ENCODE measurements around the gene SHKBP1.
"Not testable (repeated sequence)": the region's sequence is repeated elsewhere in the genome, so short reads cannot be mapped to it uniquely, and the experiment has no call there.

SHKBP1 gene

DNA sequence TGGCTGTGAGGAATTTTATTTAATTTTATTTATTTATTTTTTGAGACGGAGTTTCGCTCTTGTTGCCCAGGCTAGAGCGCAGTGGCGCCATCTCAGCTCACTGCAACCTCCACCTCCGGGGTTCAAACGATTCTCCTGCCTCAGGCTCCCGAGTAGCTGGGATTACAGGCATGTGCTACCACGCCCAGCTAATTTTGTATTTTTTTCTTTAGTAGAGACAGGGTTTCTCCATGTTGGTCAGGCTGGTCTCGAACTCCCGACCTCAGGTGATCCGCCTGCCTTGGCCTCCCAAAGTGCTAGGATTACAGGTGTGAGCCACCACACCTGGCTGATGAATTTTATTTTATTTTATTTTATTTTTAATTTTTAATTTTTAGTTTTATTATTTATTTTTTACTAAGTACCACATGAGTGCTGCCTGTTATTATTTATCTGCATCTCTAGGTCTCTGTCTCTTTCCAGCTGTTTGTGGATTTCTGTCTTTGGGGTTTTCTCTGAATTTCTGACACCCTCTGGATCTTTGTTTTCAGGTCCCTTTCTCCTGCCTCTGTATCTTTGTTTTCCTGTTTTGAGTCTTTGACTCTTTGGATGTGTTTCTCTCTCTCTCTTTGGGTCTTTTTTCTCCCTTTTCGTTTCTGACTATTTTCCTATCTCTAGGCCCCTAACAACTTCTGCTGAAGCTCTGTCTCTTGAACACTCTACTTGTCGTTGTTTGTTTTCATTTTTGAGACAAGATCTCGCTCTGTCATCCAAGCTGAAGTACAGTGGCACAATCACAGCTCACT is 47.9 kb downstream of the SHKBP1 start:
- H3K36me3 ChIP-seq (ENCODE audit: insufficient read depth, low read length), result peaks cover 20% of the 10 kb centered on the region
- H3K27ac ChIP-seq (ENCODE audit: low read depth, low read length); H3K9me3 ChIP-seq (ENCODE audit: low read length); H3K27me3 ChIP-seq (ENCODE audit: control insufficient read depth in 1 of 2, insufficient read depth in 2 of 2, low read length in 2 of 2); H3K9ac ChIP-seq (ENCODE audit: low read length); H3K4me1 ChIP-seq (ENCODE audit: insufficient read depth, low read length); H3K4me3 ChIP-seq (ENCODE audit: low read depth in 1 of 2, low read length in 2 of 2): not testable (repeated sequence)

- H3K4me3 ChIP-seq (ENCODE audit: low read depth in 1 of 2, low read length in 2 of 2), result no peak overlapping the region
- H3K27me3 ChIP-seq (ENCODE audit: control insufficient read depth in 1 of 2, insufficient read depth in 2 of 2, low read length in 2 of 2), result no peaks in the 10 kb centered on the region
- no peaks in the 10 kb centered on the region for H3K4me1 ChIP-seq (ENCODE audit: insufficient read depth, low read length)
- peaks cover 12% of the 10 kb centered on the region for H3K36me3 ChIP-seq (ENCODE audit: insufficient read depth, low read length)
- H3K9me3 ChIP-seq (ENCODE audit: low read length), result no peaks in the 10 kb centered on the region
- no peak overlapping the region for H3K9ac ChIP-seq (ENCODE audit: low read length)
- no peak overlapping the region for H3K27ac ChIP-seq (ENCODE audit: low read depth, low read length)
These were observed 48.9 kb downstream of the SHKBP1 start for GRCh38 chr19:40625406-40626120.

GRCh38 chr19:40626918-40627317 is 50.2 kb downstream of the SHKBP1 start:
- H3K9ac ChIP-seq (ENCODE audit: low read length), result no peak overlapping the region
- H3K36me3 ChIP-seq (ENCODE audit: insufficient read depth, low read length), result peaks cover 8% of the 10 kb centered on the region
- no peak overlapping the region for H3K27ac ChIP-seq (ENCODE audit: low read depth, low read length)
- H3K9me3 ChIP-seq (ENCODE audit: low read length), result no peaks in the 10 kb centered on the region
- no peaks in the 10 kb centered on the region for H3K4me1 ChIP-seq (ENCODE audit: insufficient read depth, low read length)
- H3K4me3 ChIP-seq (ENCODE audit: low read depth in 1 of 2, low read length in 2 of 2), result no peak overlapping the region
- no peaks in the 10 kb centered on the region for H3K27me3 ChIP-seq (ENCODE audit: control insufficient read depth in 1 of 2, insufficient read depth in 2 of 2, low read length in 2 of 2)

DNA sequence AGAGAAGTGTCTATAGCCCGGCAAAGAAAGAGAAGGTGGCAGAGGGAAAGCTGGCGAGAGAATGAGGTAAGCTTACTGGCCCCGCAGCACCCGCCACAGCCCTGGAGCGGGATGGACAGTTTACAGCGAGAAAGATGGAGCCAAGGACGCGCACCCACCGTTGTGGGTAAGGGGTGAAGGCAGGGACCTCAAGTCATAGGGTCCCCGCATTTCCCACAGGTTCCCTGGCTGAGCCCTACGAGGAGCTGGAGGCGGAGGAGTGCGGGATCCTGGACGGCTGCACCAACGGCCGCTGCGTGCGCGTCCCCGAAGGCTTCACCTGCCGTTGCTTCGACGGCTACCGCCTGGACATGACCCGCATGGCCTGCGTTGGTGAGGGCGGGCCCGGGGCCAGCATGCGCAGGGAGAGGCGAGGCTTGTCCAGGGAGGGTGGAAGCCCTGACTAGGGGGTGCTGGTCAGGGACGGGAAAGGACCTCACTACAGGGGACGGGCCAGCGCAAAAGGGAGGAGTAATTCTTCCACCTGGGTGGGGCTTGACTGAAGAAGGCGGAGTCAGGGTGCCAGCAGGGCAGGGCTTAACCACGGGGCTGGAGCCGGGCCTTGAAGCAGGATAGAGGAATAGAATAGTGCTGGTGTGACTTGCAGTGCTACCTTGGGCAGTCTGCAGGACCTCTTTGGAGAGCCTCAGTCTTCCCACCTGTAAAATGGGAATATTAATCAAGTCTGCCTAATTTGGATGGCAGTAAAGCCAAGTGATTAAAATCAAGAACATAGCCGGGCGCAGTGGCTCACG is 51.0 kb downstream of the SHKBP1 start:
- no peak overlapping the region for H3K9ac ChIP-seq (ENCODE audit: low read length)
- no peak overlapping the region for H3K27ac ChIP-seq (ENCODE audit: low read depth, low read length)
- no peaks in the 10 kb centered on the region for H3K4me1 ChIP-seq (ENCODE audit: insufficient read depth, low read length)
- H3K9me3 ChIP-seq (ENCODE audit: low read length), result no peaks in the 10 kb centered on the region
- H3K36me3 ChIP-seq (ENCODE audit: insufficient read depth, low read length), result peaks cover 8% of the 10 kb centered on the region
- H3K4me3 ChIP-seq (ENCODE audit: low read depth in 1 of 2, low read length in 2 of 2), result no peak overlapping the region
- H3K27me3 ChIP-seq (ENCODE audit: control insufficient read depth in 1 of 2, insufficient read depth in 2 of 2, low read length in 2 of 2), result no peaks in the 10 kb centered on the region

- Histone ChIP-seq H3K27me3 (ENCODE audit: control insufficient read depth in 1 of 2, insufficient read depth in 2 of 2, low read length in 2 of 2) (no peaks in the 10 kb centered on the region), H3K36me3 (ENCODE audit: insufficient read depth, low read length) (peaks cover 8% of the 10 kb centered on the region), H3K4me1 (ENCODE audit: insufficient read depth, low read length) (peaks cover 6% of the 10 kb centered on the region), H3K9me3 (ENCODE audit: low read length) (no peaks in the 10 kb centered on the region), H3K27ac (ENCODE audit: low read depth, low read length) (no peak overlapping the region), H3K9ac (ENCODE audit: low read length) (no peak overlapping the region), H3K4me3 (ENCODE audit: low read depth in 1 of 2, low read length in 2 of 2) (no peak overlapping the region)
These were observed 52.7 kb downstream of the SHKBP1 start for GRCh38 chr19:40629346-40629745.

DNA sequence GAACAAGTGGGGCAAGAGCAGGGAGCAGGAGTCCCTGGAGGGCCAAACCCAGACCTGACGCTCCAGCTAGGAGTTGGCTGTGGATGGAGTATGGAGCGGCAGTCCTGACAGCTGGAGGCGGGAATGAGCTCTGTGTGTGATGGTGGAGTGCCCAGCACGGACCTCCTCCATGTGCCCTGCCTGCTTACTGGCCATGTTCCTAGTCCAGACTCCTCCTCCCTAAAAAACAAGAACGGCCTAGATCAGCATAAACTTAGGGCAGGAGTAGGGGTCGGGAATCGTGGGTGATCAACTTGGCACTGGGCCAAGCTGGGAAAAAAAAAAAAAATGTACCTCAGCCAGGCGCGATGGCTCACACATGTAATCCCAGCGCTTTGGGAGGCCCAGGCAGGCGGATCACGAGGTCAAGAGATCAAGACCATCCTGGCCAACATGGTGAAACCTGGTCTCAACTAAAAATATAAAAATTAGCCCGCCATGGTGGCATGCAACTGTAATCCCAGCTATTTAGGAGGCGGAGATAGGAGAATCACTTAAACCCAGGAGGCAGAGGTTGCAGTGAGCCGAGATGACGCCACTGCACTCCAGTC is 54.0 kb downstream of the SHKBP1 start:
- H3K4me3 ChIP-seq (ENCODE audit: low read depth in 1 of 2, low read length in 2 of 2), result no peak overlapping the region
- no peaks in the 10 kb centered on the region for H3K27me3 ChIP-seq (ENCODE audit: control insufficient read depth in 1 of 2, insufficient read depth in 2 of 2, low read length in 2 of 2)
- no peak overlapping the region for H3K9ac ChIP-seq (ENCODE audit: low read length)
- H3K36me3 ChIP-seq (ENCODE audit: insufficient read depth, low read length), result peaks cover 4% of the 10 kb centered on the region
- H3K4me1 ChIP-seq (ENCODE audit: insufficient read depth, low read length), result peaks cover 6% of the 10 kb centered on the region
- no peaks in the 10 kb centered on the region for H3K9me3 ChIP-seq (ENCODE audit: low read length)
- H3K27ac ChIP-seq (ENCODE audit: low read depth, low read length), result no peak overlapping the region

GRCh38 chr19:40632311-40633036 is 55.8 kb downstream of the SHKBP1 start:
- Histone ChIP-seq H3K4me3 (ENCODE audit: low read depth in 1 of 2, low read length in 2 of 2) (no peak overlapping the region), H3K27ac (ENCODE audit: low read depth, low read length) (no peak overlapping the region), H3K9ac (ENCODE audit: low read length) (no peak overlapping the region), H3K9me3 (ENCODE audit: low read length) (no peaks in the 10 kb centered on the region), H3K4me1 (ENCODE audit: insufficient read depth, low read length) (peaks cover 6% of the 10 kb centered on the region), H3K27me3 (ENCODE audit: control insufficient read depth in 1 of 2, insufficient read depth in 2 of 2, low read length in 2 of 2) (no peaks in the 10 kb centered on the region), H3K36me3 (ENCODE audit: insufficient read depth, low read length) (no peaks in the 10 kb centered on the region)

- Histone ChIP-seq H3K4me1 (ENCODE audit: insufficient read depth, low read length) (peaks cover 6% of the 10 kb centered on the region), H3K4me3 (ENCODE audit: low read depth in 1 of 2, low read length in 2 of 2) (no peak overlapping the region), H3K27me3 (ENCODE audit: control insufficient read depth in 1 of 2, insufficient read depth in 2 of 2, low read length in 2 of 2) (no peaks in the 10 kb centered on the region), H3K36me3 (ENCODE audit: insufficient read depth, low read length) (no peaks in the 10 kb centered on the region), H3K9ac (ENCODE audit: low read length) (no peak overlapping the region), H3K27ac (ENCODE audit: low read depth, low read length) (no peak overlapping the region), H3K9me3 (ENCODE audit: low read length) (no peaks in the 10 kb centered on the region)
These were observed 56.5 kb downstream of the SHKBP1 start for GRCh38 chr19:40633207-40633606.

- Histone ChIP-seq H3K27ac (ENCODE audit: low read depth, low read length) (no peak overlapping the region), H3K27me3 (ENCODE audit: control insufficient read depth in 1 of 2, insufficient read depth in 2 of 2, low read length in 2 of 2) (no peaks in the 10 kb centered on the region), H3K9ac (ENCODE audit: low read length) (no peak overlapping the region), H3K36me3 (ENCODE audit: insufficient read depth, low read length) (no peaks in the 10 kb centered on the region), H3K4me1 (ENCODE audit: insufficient read depth, low read length) (peaks cover 17% of the 10 kb centered on the region), H3K4me3 (ENCODE audit: low read depth in 1 of 2, low read length in 2 of 2) (no peak overlapping the region), H3K9me3 (ENCODE audit: low read length) (no peaks in the 10 kb centered on the region)
These were observed 61.7 kb downstream of the SHKBP1 start for GRCh38 chr19:40638327-40638726.

DNA sequence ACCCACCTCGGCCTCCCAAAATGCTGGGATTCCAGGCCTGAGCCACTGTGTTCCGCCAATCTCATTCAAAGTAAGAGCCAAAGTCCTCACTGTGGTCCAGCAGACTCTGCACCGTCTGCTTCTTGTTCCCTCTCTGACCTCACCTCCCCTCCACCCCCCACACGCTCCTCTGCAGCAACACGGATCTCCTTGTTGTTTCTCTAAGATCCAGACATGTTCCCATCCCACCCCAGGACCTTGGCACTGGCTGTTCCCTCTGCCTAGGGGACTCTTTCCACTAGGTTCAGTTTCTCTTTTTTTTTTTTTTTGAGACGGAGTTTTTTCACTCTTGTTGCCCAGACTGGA is 62.9 kb downstream of the SHKBP1 start:
- no peaks in the 10 kb centered on the region for H3K27me3 ChIP-seq (ENCODE audit: control insufficient read depth in 1 of 2, insufficient read depth in 2 of 2, low read length in 2 of 2)
- no peaks in the 10 kb centered on the region for H3K9me3 ChIP-seq (ENCODE audit: low read length)
- H3K4me3 ChIP-seq (ENCODE audit: low read depth in 1 of 2, low read length in 2 of 2), result no peak overlapping the region
- H3K27ac ChIP-seq (ENCODE audit: low read depth, low read length), result no peak overlapping the region
- H3K9ac ChIP-seq (ENCODE audit: low read length), result no peak overlapping the region
- peaks cover 11% of the 10 kb centered on the region for H3K4me1 ChIP-seq (ENCODE audit: insufficient read depth, low read length)
- H3K36me3 ChIP-seq (ENCODE audit: insufficient read depth, low read length), result no peaks in the 10 kb centered on the region

DNA sequence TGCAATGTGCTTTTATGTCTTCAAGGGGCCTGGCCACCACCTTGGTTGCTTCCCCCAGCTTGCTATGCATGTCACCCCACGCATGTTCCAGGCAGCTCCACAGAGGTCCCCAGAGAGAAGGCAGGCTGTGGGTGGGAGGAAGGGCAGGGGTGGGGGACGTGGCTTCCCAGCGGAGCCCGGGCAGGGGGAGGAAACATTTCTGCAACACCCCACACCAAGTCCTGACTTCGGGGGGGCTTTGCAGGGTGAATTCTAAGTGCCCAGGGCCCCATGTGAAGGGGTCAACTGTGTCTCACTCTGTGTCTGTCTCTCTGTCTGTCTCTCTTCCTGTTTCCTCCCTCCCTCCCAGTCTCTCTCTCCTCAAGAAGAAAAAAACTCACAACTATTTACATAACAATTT is 64.1 kb downstream of the SHKBP1 start:
- Histone ChIP-seq H3K36me3 (ENCODE audit: insufficient read depth, low read length) (no peaks in the 10 kb centered on the region), H3K4me3 (ENCODE audit: low read depth in 1 of 2, low read length in 2 of 2) (no peak overlapping the region), H3K9me3 (ENCODE audit: low read length) (no peaks in the 10 kb centered on the region), H3K4me1 (ENCODE audit: insufficient read depth, low read length) (peaks cover 23% of the 10 kb centered on the region), H3K9ac (ENCODE audit: low read length) (no peak overlapping the region), H3K27ac (ENCODE audit: low read depth, low read length) (no peak overlapping the region), H3K27me3 (ENCODE audit: control insufficient read depth in 1 of 2, insufficient read depth in 2 of 2, low read length in 2 of 2) (no peaks in the 10 kb centered on the region)

All from muscle layer of colon (tissue), 2 donors.